H1 (cell line): Measurements from ENCODE around the gene NADK.

Experiments used
- EP300 ChIP-seq, 2 experiments: IDR thresholded peaks; 1 replicate in 1 of 2; 2 replicates in 1 of 2; pipeline ENCODE4 v1.6.1; 2011 to 2012; ENCODE audit warnings: low read depth in 2 of 2, low read length in 2 of 2, mild to moderate bottlenecking in 2 of 2, borderline replicate concordance in 1 of 2, inconsistent platforms in 1 of 2, moderate library complexity in 1 of 2
- JUN ChIP-seq: IDR thresholded peaks from 2 replicates; pipeline ENCODE4 v1.6.1; 2011; ENCODE audit warnings: low read depth, mild to moderate bottlenecking, improper control_type of control experiment, low read length

DNA sequence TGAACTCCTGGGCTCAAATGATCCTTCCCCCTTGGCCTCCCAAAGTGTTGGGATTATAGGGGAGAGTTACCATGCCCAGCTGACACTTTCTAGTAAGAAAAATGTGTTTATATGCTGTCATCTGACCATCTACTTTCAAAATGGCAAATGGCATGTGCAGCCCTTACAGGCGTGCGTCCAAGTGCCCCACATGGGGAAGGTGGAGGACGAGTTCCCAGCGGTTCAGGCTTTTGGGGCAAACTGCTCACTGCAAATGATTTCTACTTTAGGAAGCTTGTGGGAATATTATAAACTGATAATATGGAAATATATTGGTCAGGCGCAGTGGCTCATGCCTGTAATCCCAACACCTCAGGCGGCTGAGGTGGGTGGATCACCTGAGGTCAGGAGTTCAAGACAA, 41.5 kb upstream of the NADK start:
- no peak for TF ChIP-seq JUN
- no peak for TF ChIP-seq EP300 (IDR thresholded peaks at IDR 0.05; ENCODE audit: borderline replicate concordance in 1 of 2, low read depth in 2 of 2, low read length in 2 of 2)
